Ascending aorta (tissue), 2 donors: Measurements from ENCODE around the gene ARHGAP10. TPM values are rescaled to one million over a fixed set of nuclear protein-coding genes. Genes with fewer than 3 reads are reported as not detected.
A peak's percentile ranks its signal among the peaks of the same experiment; 100 is the strongest.

Experiments used
- DNase-seq, 2 donors: peaks; one replicate each; pipeline ENCODE4 v3.0.0-alpha.2; 2019; ENCODE audit warnings: low spot score in 2 of 2
- H3K27ac ChIP-seq, 2 donors: fragments of 200-600 bp; sonication (generic); one replicate each; pipeline ENCODE4 v1.5.1; 2016 to 2017; ENCODE audit warnings: mild to moderate bottlenecking in 1 of 2
- H3K27me3 ChIP-seq: fragments of 200-600 bp; sonication (generic); one replicate; pipeline ENCODE4 v1.5.1; 2017
- H3K36me3 ChIP-seq, 2 donors: fragments of 200-600 bp; sonication (generic); one replicate each; pipeline ENCODE4 v1.5.1; 2016
- H3K4me1 ChIP-seq, 2 donors: fragments of 200-600 bp; sonication (generic); one replicate each; pipeline ENCODE4 v1.5.1; 2016 to 2017; ENCODE audit warnings: mild to moderate bottlenecking in 1 of 2
- H3K4me3 ChIP-seq, 2 donors: fragments of 200-600 bp; sonication (generic); one replicate each; pipeline ENCODE4 v1.5.1; 2016 to 2017; ENCODE audit warnings: mild to moderate bottlenecking in 1 of 2
- H3K9me3 ChIP-seq, 2 donors: fragments of 200-600 bp; sonication (generic); one replicate each; pipeline ENCODE4 v1.5.1; 2016
- CTCF ChIP-seq, 3 experiments: fragments of 200-600 bp in 2 of 3; fragments of 450-650 bp in 1 of 3; sonication (generic) in 2 of 3; IDR thresholded peaks; one replicate each; pipeline ENCODE4 v1.5.1; 2016 to 2019; ENCODE audit warnings: antibody characterized with exemption in 3 of 3, mild to moderate bottlenecking in 1 of 3, moderate library complexity in 1 of 3
- intact Hi-C: fragments of 100-400 bp; cut with DNase I; formaldehyde crosslinking; loops from one replicate; pipeline ENCODE4 v1.15.1; 2023
- total RNA-seq: library from RNA; depleted of rRNA; stranded (reverse); fragments of >200 nt; gene quantifications from one replicate; pipeline ENCODE4 v1.1.0, GENCODE V29; 2016

Gene ARHGAP10
- total RNA-seq, 1 donor from 2014 or later = 77.3 TPM

- no peak for TF ChIP-seq CTCF (IDR thresholded peaks at IDR 0.05)
- Histone ChIP-seq H3K27me3 (no peaks in the 10 kb centered on the region), H3K9me3 (no peaks in the 10 kb centered on the region), H3K4me1 (peaks cover 0 to 32% of the 10 kb centered on the region in 2 donors), H3K27ac (peak overlapping the region; percentile 43 to 54), H3K4me3 (peak overlapping the region; percentile 20 to 33), H3K36me3 (peaks cover 0 to under 1% of the 10 kb centered on the region in 2 donors)
- intact Hi-C loops = no loop called here
- no peak for DNase-seq
These were observed 291.8 kb downstream of the ARHGAP10 start for GRCh38 chr4:148023512-148024181.

- no peak overlapping the region for H3K4me3 ChIP-seq
- no peaks in the 10 kb centered on the region for H3K9me3 ChIP-seq
- TF ChIP-seq CTCF (IDR thresholded peaks at IDR 0.05) = no peak
- H3K27ac ChIP-seq = no peak overlapping the region
- no peak for DNase-seq
- H3K27me3 ChIP-seq = no peaks in the 10 kb centered on the region
- intact Hi-C loops = no loop called here
- H3K36me3 ChIP-seq = peaks cover 0 to 8% of the 10 kb centered on the region in 2 donors
- H3K4me1 ChIP-seq = peaks cover 0 to 32% of the 10 kb centered on the region in 2 donors
These were observed 294.1 kb downstream of the ARHGAP10 start for GRCh38 chr4:148025981-148026380.

GRCh38 chr4:148027201-148027600 lies 295.3 kb downstream of the ARHGAP10 start:
- intact Hi-C loops = no loop called here
- no peaks in the 10 kb centered on the region for H3K9me3 ChIP-seq

GRCh38 chr4:148029781-148030180 lies 297.9 kb downstream of the ARHGAP10 start:
- Histone ChIP-seq H3K36me3 (peaks cover 0 to 15% of the 10 kb centered on the region in 2 donors), H3K27ac (no peak overlapping the region), H3K9me3 (no peaks in the 10 kb centered on the region), H3K4me3 (no peak overlapping the region), H3K27me3 (no peaks in the 10 kb centered on the region), H3K4me1 (peaks cover 0 to 10% of the 10 kb centered on the region in 2 donors)
- intact Hi-C loops = no loop called here
- no peak for TF ChIP-seq CTCF (IDR thresholded peaks at IDR 0.05)
- DNase-seq = no peak

More at GRCh38 chr4:148027201-148027600, 295.3 kb downstream of the ARHGAP10 start:
- DNase-seq = no peak
- Histone ChIP-seq H3K27ac (no peak overlapping the region), H3K27me3 (no peaks in the 10 kb centered on the region), H3K4me1 (peaks cover 0 to 24% of the 10 kb centered on the region in 2 donors), H3K4me3 (no peak overlapping the region), H3K36me3 (peaks cover 0 to 8% of the 10 kb centered on the region in 2 donors)
- no peak for TF ChIP-seq CTCF (IDR thresholded peaks at IDR 0.05)

GRCh38 chr4:148030193-148030873 lies 298.4 kb downstream of the ARHGAP10 start:
- intact Hi-C loops = no loop called here
- DNase-seq = no peak
- Histone ChIP-seq H3K27me3 (no peaks in the 10 kb centered on the region), H3K27ac (no peak overlapping the region), H3K4me1 (peaks cover 0 to 13% of the 10 kb centered on the region in 2 donors), H3K4me3 (no peak overlapping the region), H3K36me3 (peaks cover 0 to 15% of the 10 kb centered on the region in 2 donors), H3K9me3 (no peaks in the 10 kb centered on the region)
- no peak for TF ChIP-seq CTCF (IDR thresholded peaks at IDR 0.05)
